Ramos (cell line): ENCODE data around the gene DEFB121.
"Not testable (repeated sequence)": the region's sequence is repeated elsewhere in the genome, so short reads cannot be mapped to it uniquely, and the experiment has no call there.

Source experiments
- in situ Hi-C: fragments of 300-500 bp; cut with MboI; formaldehyde crosslinking; loops from one replicate; pipeline ENCODE4 v1.14.3; 2022; ENCODE audit warnings: low sequenced_read_pairs; ENCODE audit not compliant: unreplicated experiment

The DEFB121 gene, protein sequence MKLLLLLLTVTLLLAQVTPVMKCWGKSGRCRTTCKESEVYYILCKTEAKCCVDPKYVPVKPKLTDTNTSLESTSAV

GRCh38 chr20:31406115-31406514 lies at the start of gene DEFB121:
DEFB121 (minus strand) TSS chr20:31406215; CDS start chr20:31406152, 63 bp downstream.
- in situ Hi-C loops, result no loop called here

DNA sequence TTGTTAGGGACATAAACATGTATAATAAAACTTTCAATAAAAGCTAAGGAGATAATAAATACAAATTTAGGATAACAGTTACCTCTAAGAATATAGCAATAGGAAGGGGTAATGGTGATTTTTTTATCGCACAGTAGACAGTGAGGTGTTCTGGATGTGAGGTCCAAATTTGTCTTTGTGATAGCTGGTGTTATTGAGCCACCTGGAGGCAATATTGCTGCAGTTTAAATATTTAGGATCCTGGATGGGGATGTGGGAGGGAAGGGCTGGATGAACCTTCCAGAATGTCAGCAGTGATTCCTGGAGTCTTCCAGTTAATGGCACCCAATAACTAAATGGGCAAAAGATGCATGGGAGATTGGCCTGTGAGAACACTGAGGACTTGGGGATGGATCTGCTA lies 48.3 kb upstream of the DEFB121 start:
- in situ Hi-C loops, result no loop called here

- in situ Hi-C loops, result no loop called here
These were observed 46.6 kb upstream of the DEFB121 start for GRCh38 chr20:31452575-31452974.

GRCh38 chr20:31449511-31450414 lies 43.7 kb upstream of the DEFB121 start:
- in situ Hi-C loops, result no loop called here

DNA sequence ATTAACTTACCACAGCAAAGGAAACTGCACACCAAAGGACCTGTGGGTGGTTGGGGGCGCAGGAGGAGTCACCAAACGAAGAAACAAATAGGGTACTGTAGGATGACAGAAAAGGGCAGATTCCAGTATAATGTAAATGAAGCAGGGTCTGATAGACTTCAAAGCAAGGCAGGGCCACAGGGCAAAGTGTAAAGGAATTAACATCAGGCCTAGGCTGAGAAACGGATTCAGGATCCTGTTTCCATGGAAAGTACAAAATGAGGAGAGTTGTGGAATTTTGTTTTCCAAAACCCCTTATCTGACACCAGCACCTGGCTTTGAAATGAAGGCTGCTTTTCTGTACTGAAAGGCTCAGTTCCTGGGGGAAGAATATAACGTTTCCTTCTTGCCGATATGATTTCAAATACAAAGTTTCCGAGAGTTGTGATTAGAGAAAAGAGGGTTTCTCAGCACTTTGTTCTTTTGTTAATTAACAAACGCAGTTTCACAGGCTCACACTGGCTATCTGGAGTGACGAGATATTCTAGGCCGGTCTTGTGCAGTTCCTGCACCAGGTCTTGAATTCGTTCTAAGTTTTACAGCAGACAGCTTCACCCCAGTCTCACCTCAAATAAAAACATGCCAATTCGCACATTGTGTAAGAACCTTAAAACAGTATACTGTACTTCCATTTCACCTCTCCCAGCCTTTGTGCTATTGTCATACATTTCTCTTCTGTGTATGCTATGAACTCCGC lies 40.2 kb upstream of the DEFB121 start:
- in situ Hi-C loops, result no loop called here

GRCh38 chr20:31440012-31440659 lies 34.1 kb upstream of the DEFB121 start, which contains the start of gene DEFB123:
DEFB123 (plus strand) TSS chr20:31440632; CDS start chr20:31440699, 67 bp downstream.
- in situ Hi-C loops, result no loop called here

DNA sequence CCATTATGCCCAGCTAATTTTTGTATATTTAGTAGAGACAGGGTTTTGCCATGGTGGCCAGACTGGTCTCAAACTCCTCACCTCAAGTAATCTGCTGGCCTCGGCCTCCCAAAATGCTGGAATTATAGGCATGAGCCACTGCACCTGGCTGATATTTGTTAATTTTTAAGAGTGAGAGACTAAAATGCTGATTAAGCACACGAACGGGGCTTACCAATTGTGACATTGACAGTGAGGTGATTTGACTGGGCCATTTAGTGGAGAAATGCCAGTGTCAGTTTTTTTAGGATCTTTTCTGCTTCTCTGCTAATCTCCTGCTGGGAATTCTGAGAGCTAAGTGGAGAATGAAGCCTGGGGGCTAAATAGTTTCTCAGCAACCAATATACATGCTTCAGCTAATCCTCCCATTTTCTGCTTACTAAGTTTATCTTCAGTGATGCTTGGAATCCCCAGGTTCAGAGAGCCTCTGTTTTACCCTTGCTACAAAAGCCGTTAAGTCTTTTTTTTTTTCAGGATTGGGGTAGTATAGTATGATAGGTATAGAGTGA lies 24.6 kb upstream of the DEFB121 start:
- in situ Hi-C loops, result no loop called here

GRCh38 chr20:31427576-31427975 lies 21.6 kb upstream of the DEFB121 start:
- in situ Hi-C loops, result not testable (repeated sequence)

GRCh38 chr20:31426891-31427551 lies 21.0 kb upstream of the DEFB121 start:
- in situ Hi-C loops, result not testable (repeated sequence)

- in situ Hi-C loops, result no loop called here
These were observed 19.8 kb upstream of the DEFB121 start for GRCh38 chr20:31425797-31426196.

- in situ Hi-C loops, result no loop called here
These were observed 12.3 kb upstream of the DEFB121 start for GRCh38 chr20:31418307-31418706.

DNA sequence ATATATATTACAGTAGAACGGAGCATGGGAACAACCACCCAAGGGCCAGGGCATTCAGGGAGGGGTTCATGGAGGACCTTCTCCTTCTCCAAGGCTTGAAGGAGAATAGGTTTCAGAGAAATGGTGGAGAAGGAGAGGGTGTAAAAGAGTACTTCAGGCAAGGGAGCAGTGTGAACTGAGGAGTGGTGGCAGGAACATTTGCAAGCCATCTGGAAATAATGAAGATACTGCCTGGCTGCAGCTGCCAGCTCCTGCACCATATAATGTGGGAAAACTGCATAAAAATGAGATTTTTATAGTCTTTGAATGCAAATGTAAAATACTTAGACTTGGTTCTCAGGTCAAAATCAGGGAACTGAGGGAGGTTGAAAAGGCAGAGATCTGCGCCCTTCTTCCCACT lies 9.6 kb upstream of the DEFB121 start:
- in situ Hi-C loops, result no loop called here

GRCh38 chr20:31414381-31414780 lies 8.4 kb upstream of the DEFB121 start:
- in situ Hi-C loops, result no loop called here

- in situ Hi-C loops, result no loop called here
These were observed 4.0 kb upstream of the DEFB121 start for GRCh38 chr20:31410011-31410410.

- in situ Hi-C loops, result no loop called here
These were observed 2.1 kb downstream of the DEFB121 start for GRCh38 chr20:31403886-31404285.

- in situ Hi-C loops, result no loop called here
These were observed 11.1 kb downstream of the DEFB121 start for GRCh38 chr20:31394900-31395299.

DNA sequence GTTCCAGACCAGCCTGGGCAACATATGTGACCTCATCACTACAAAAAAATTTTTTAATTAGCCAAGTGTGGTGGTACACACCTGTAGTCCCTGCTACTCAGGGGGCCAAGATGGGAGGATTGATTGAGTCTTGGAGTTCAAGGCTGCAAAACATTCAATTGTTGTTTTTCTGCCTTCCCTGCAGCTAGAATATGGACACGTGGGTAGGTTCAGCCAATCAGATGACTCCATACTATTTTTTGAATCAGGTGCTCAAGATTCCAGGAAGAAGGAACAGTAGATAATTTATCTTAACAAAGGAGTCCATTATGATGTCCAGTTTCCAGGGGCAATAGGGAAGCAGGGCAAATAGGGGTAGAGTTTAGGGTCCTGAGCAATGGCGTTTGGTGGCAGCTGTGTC lies 13.2 kb downstream of the DEFB121 start:
- in situ Hi-C loops, result no loop called here

DNA sequence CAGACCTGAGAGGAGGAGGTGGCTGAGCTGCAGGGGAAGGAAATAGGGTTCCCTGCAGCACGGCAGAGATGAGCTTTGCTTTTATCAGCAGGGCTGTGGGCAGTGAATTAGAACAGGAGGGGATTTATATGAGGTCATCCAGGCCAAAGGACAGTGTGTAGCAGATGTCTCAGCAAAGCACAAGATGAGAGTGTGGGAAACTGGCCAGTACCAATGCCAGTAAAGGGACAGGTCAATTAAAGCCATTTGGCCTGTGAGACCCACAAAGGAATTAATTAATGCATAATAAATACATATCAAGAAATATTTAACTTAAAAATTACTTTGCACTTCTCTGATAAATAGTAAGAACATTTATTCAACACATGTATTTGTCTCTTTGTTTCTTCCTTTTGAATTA lies 15.5 kb downstream of the DEFB121 start, which contains the start of gene DEFB119:
DEFB119 (minus strand) TSS at position 101 of the 400 bp plus-strand sequence. CDS start 107 bp downstream, outside the sequence.
- in situ Hi-C loops, result no loop called here

DNA sequence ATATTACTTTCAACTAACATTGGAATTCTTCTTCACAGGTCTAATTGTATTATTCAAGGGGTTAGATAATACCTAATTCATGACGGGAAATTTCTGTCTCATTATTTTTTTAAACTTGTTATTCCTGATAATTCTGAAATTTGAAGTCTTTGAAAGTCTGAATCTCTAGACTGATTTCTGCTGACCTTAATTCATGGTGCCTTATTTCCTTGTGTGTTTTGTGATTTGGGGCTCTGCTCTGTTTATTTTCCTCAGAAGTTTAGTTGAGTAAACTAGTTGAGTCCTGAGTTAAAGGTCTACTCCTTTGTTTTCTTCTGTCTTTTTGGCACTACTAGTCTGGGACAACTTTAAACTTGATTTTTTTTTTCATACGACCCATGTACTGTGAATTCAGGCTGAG lies 31.7 kb downstream of the DEFB121 start:
- in situ Hi-C loops, result no loop called here

- in situ Hi-C loops, result no loop called here
These were observed 37.7 kb downstream of the DEFB121 start, which contains the start of gene DEFB118 for GRCh38 chr20:31368301-31368700. DEFB118 (plus strand) TSS chr20:31368601; CDS start chr20:31368651, 50 bp downstream.
